ENCODE measurements around the gene NAPB. TPM values are rescaled to one million over a fixed set of nuclear protein-coding genes. Genes with fewer than 3 reads are reported as not detected.

The NAPB gene
- total and polyA plus RNA-seq, 2 of the 8 experiments (the other 6 are each of a cell fraction or from before 2014, with no cell fraction given): 6.2 to 12.3 TPM

DNA sequence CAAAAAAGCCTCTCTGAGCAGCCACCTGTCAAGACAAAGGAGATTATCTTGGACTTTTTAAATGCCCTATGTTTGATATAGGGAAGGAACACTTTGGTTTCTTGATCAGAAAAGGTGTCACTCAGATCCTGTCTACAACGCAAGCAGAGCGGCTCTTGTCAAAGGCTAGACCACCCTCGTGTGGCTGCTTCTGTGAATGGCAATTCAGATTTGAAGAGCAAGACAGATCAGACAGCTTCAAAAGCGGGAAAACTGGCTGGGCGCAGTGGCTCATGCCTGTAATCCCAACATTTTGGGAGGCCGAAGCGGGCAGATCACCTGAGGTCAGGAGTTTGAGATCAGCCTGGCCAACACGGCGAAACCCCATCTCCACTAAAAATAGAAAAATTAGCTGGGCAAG is 80.8 kb downstream of the NAPB start (continued):
- TF ChIP-seq, protein P1, sequence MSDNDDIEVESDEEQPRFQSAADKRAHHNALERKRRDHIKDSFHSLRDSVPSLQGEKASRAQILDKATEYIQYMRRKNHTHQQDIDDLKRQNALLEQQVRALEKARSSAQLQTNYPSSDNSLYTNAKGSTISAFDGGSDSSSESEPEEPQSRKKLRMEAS (IDR thresholded peaks at IDR 0.05): peak; percentile 47; the same call in 1 of the 2 replicates
